ENCODE results near the gene DLG2.
"Not testable (repeated sequence)": the region's sequence is repeated elsewhere in the genome, so short reads cannot be mapped to it uniquely, and the experiment has no call there.

DLG2 gene

GRCh38 chr11:85406316-85406715, 220.8 kb downstream of the DLG2 start:
- Histone ChIP-seq H3K27me3 (replicated peaks in 2 of 5; ENCODE audit: control insufficient read depth in 4 of 5, insufficient read depth in 5 of 5, low read length in 4 of 5) (no peaks in the 10 kb centered on the region), H3K36me3 (ENCODE audit: control insufficient read depth in 4 of 4, insufficient read depth in 4 of 4, low read length in 3 of 4) (no peaks in the 10 kb centered on the region), H3K9me3 (ENCODE audit: control extremely low read depth in 1 of 5, control insufficient read depth in 4 of 5, insufficient read depth in 2 of 5, low read depth in 1 of 5, low read length in 4 of 5) (no peaks in the 10 kb centered on the region), H3K27ac (ENCODE audit: insufficient read depth in 1 of 2, low read depth in 1 of 2, low read length in 2 of 2, poor library complexity in 1 of 2, severe bottlenecking in 2 of 2) (no peak overlapping the region), H3K4me1 (ENCODE audit: control extremely low read depth in 1 of 4, control insufficient read depth in 4 of 4, insufficient read depth in 4 of 4, low read length in 3 of 4) (no peaks in the 10 kb centered on the region), H3K4me3 (ENCODE audit: control insufficient read depth in 1 of 7, extremely low read depth in 1 of 7, insufficient read depth in 4 of 7, low read depth in 2 of 7, low read length in 6 of 7) (no peak overlapping the region)
- CTCF ChIA-PET, result no interaction called here
- POLR2A ChIA-PET, result no interaction called here
- WGBS (ENCODE audit: insufficient coverage), result no CpG with 5 or more reads among the region's 3 CpGs
- DNase-seq, result no peak

- WGBS (ENCODE audit: insufficient coverage), result 63% methylated on average over 4 of the region's 4 CpGs
- H3K4me3 ChIP-seq (ENCODE audit: control insufficient read depth in 1 of 7, extremely low read depth in 1 of 7, insufficient read depth in 4 of 7, low read depth in 2 of 7, low read length in 6 of 7); H3K27me3 ChIP-seq (replicated peaks in 2 of 5; ENCODE audit: control insufficient read depth in 4 of 5, insufficient read depth in 5 of 5, low read length in 4 of 5); H3K36me3 ChIP-seq (ENCODE audit: control insufficient read depth in 4 of 4, insufficient read depth in 4 of 4, low read length in 3 of 4); H3K9me3 ChIP-seq (ENCODE audit: control extremely low read depth in 1 of 5, control insufficient read depth in 4 of 5, insufficient read depth in 2 of 5, low read depth in 1 of 5, low read length in 4 of 5); H3K4me1 ChIP-seq (ENCODE audit: control extremely low read depth in 1 of 4, control insufficient read depth in 4 of 4, insufficient read depth in 4 of 4, low read length in 3 of 4); DNase-seq; H3K27ac ChIP-seq (ENCODE audit: insufficient read depth in 1 of 2, low read depth in 1 of 2, low read length in 2 of 2, poor library complexity in 1 of 2, severe bottlenecking in 2 of 2); CTCF ChIA-PET; POLR2A ChIA-PET: not testable (repeated sequence)
These were observed 231.6 kb downstream of the DLG2 start for GRCh38 chr11:85395515-85396055.

- DNase-seq, result no peak
- Histone ChIP-seq H3K4me3 (ENCODE audit: control insufficient read depth in 1 of 7, extremely low read depth in 1 of 7, insufficient read depth in 4 of 7, low read depth in 2 of 7, low read length in 6 of 7) (no peak overlapping the region), H3K27me3 (replicated peaks in 2 of 5; ENCODE audit: control insufficient read depth in 4 of 5, insufficient read depth in 5 of 5, low read length in 4 of 5) (no peaks in the 10 kb centered on the region), H3K27ac (ENCODE audit: insufficient read depth in 1 of 2, low read depth in 1 of 2, low read length in 2 of 2, poor library complexity in 1 of 2, severe bottlenecking in 2 of 2) (no peak overlapping the region), H3K9me3 (ENCODE audit: control extremely low read depth in 1 of 5, control insufficient read depth in 4 of 5, insufficient read depth in 2 of 5, low read depth in 1 of 5, low read length in 4 of 5) (peaks cover 0 to 7% (median 0%) of the 10 kb centered on the region in 5 experiments), H3K4me1 (ENCODE audit: control extremely low read depth in 1 of 4, control insufficient read depth in 4 of 4, insufficient read depth in 4 of 4, low read length in 3 of 4) (no peaks in the 10 kb centered on the region), H3K36me3 (ENCODE audit: control insufficient read depth in 4 of 4, insufficient read depth in 4 of 4, low read length in 3 of 4) (no peaks in the 10 kb centered on the region)
- POLR2A ChIA-PET, result no interaction called here
- 100% methylated on average over 1 of the region's 2 CpGs for WGBS (ENCODE audit: insufficient coverage)
- CTCF ChIA-PET, result no interaction called here
These were observed 232.9 kb downstream of the DLG2 start for GRCh38 chr11:85394283-85394682.

- Histone ChIP-seq H3K9me3 (ENCODE audit: control extremely low read depth in 1 of 5, control insufficient read depth in 4 of 5, insufficient read depth in 2 of 5, low read depth in 1 of 5, low read length in 4 of 5) (peaks cover 0 to 13% (median 0%) of the 10 kb centered on the region in 5 experiments), H3K27me3 (replicated peaks in 2 of 5; ENCODE audit: control insufficient read depth in 4 of 5, insufficient read depth in 5 of 5, low read length in 4 of 5) (no peaks in the 10 kb centered on the region), H3K4me1 (ENCODE audit: control extremely low read depth in 1 of 4, control insufficient read depth in 4 of 4, insufficient read depth in 4 of 4, low read length in 3 of 4) (no peaks in the 10 kb centered on the region), H3K36me3 (ENCODE audit: control insufficient read depth in 4 of 4, insufficient read depth in 4 of 4, low read length in 3 of 4) (no peaks in the 10 kb centered on the region), H3K27ac (ENCODE audit: insufficient read depth in 1 of 2, low read depth in 1 of 2, low read length in 2 of 2, poor library complexity in 1 of 2, severe bottlenecking in 2 of 2) (no peak overlapping the region), H3K4me3 (ENCODE audit: control insufficient read depth in 1 of 7, extremely low read depth in 1 of 7, insufficient read depth in 4 of 7, low read depth in 2 of 7, low read length in 6 of 7) (no peak overlapping the region)
- ChIA-PET CTCF (no interaction called here), POLR2A (no interaction called here)
- no peak for DNase-seq
- WGBS (ENCODE audit: insufficient coverage), result no CpG with 5 or more reads among the region's 1 CpG
These were observed 236.0 kb downstream of the DLG2 start for GRCh38 chr11:85391141-85391540.

- Histone ChIP-seq H3K27me3 (replicated peaks in 2 of 5; ENCODE audit: control insufficient read depth in 4 of 5, insufficient read depth in 5 of 5, low read length in 4 of 5) (no peaks in the 10 kb centered on the region), H3K4me3 (ENCODE audit: control insufficient read depth in 1 of 7, extremely low read depth in 1 of 7, insufficient read depth in 4 of 7, low read depth in 2 of 7, low read length in 6 of 7) (no peak overlapping the region), H3K27ac (ENCODE audit: insufficient read depth in 1 of 2, low read depth in 1 of 2, low read length in 2 of 2, poor library complexity in 1 of 2, severe bottlenecking in 2 of 2) (no peak overlapping the region), H3K4me1 (ENCODE audit: control extremely low read depth in 1 of 4, control insufficient read depth in 4 of 4, insufficient read depth in 4 of 4, low read length in 3 of 4) (no peaks in the 10 kb centered on the region), H3K36me3 (ENCODE audit: control insufficient read depth in 4 of 4, insufficient read depth in 4 of 4, low read length in 3 of 4) (no peaks in the 10 kb centered on the region), H3K9me3 (ENCODE audit: control extremely low read depth in 1 of 5, control insufficient read depth in 4 of 5, insufficient read depth in 2 of 5, low read depth in 1 of 5, low read length in 4 of 5) (peaks cover 0 to 11% (median 0%) of the 10 kb centered on the region in 5 experiments)
- POLR2A ChIA-PET, result no interaction called here
- CTCF ChIA-PET, result no interaction called here
- no peak for DNase-seq
These were observed 241.6 kb downstream of the DLG2 start for GRCh38 chr11:85385547-85385946.

- Histone ChIP-seq H3K9me3 (ENCODE audit: control extremely low read depth in 1 of 5, control insufficient read depth in 4 of 5, insufficient read depth in 2 of 5, low read depth in 1 of 5, low read length in 4 of 5) (peaks cover 0 to 11% (median 0%) of the 10 kb centered on the region in 5 experiments), H3K4me1 (ENCODE audit: control extremely low read depth in 1 of 4, control insufficient read depth in 4 of 4, insufficient read depth in 4 of 4, low read length in 3 of 4) (no peaks in the 10 kb centered on the region), H3K36me3 (ENCODE audit: control insufficient read depth in 4 of 4, insufficient read depth in 4 of 4, low read length in 3 of 4) (no peaks in the 10 kb centered on the region), H3K4me3 (ENCODE audit: control insufficient read depth in 1 of 7, extremely low read depth in 1 of 7, insufficient read depth in 4 of 7, low read depth in 2 of 7, low read length in 6 of 7) (no peak overlapping the region), H3K27ac (ENCODE audit: insufficient read depth in 1 of 2, low read depth in 1 of 2, low read length in 2 of 2, poor library complexity in 1 of 2, severe bottlenecking in 2 of 2) (no peak overlapping the region), H3K27me3 (replicated peaks in 2 of 5; ENCODE audit: control insufficient read depth in 4 of 5, insufficient read depth in 5 of 5, low read length in 4 of 5) (no peaks in the 10 kb centered on the region)
- no CpG with 5 or more reads among the region's 1 CpG for WGBS (ENCODE audit: insufficient coverage)
- no peak for DNase-seq
- ChIA-PET CTCF (no interaction called here), POLR2A (no interaction called here)
These were observed 242.0 kb downstream of the DLG2 start for GRCh38 chr11:85385111-85385510.

- no peak for DNase-seq
- Histone ChIP-seq H3K27me3 (replicated peaks in 2 of 5; ENCODE audit: control insufficient read depth in 4 of 5, insufficient read depth in 5 of 5, low read length in 4 of 5) (no peaks in the 10 kb centered on the region), H3K27ac (ENCODE audit: insufficient read depth in 1 of 2, low read depth in 1 of 2, low read length in 2 of 2, poor library complexity in 1 of 2, severe bottlenecking in 2 of 2) (no peak overlapping the region), H3K4me3 (ENCODE audit: control insufficient read depth in 1 of 7, extremely low read depth in 1 of 7, insufficient read depth in 4 of 7, low read depth in 2 of 7, low read length in 6 of 7) (no peak overlapping the region), H3K36me3 (ENCODE audit: control insufficient read depth in 4 of 4, insufficient read depth in 4 of 4, low read length in 3 of 4) (no peaks in the 10 kb centered on the region), H3K9me3 (ENCODE audit: control extremely low read depth in 1 of 5, control insufficient read depth in 4 of 5, insufficient read depth in 2 of 5, low read depth in 1 of 5, low read length in 4 of 5) (peaks cover 0 to 3% (median 0%) of the 10 kb centered on the region in 5 experiments), H3K4me1 (ENCODE audit: control extremely low read depth in 1 of 4, control insufficient read depth in 4 of 4, insufficient read depth in 4 of 4, low read length in 3 of 4) (no peaks in the 10 kb centered on the region)
- WGBS (ENCODE audit: insufficient coverage), result no CpG with 5 or more reads among the region's 2 CpGs
- ChIA-PET POLR2A (no interaction called here), CTCF (no interaction called here)
These were observed 248.1 kb downstream of the DLG2 start for GRCh38 chr11:85379066-85379465.

Data from common myeloid progenitor, CD34-positive (primary cell).